ENCODE data around the gene MED19.

DNA sequence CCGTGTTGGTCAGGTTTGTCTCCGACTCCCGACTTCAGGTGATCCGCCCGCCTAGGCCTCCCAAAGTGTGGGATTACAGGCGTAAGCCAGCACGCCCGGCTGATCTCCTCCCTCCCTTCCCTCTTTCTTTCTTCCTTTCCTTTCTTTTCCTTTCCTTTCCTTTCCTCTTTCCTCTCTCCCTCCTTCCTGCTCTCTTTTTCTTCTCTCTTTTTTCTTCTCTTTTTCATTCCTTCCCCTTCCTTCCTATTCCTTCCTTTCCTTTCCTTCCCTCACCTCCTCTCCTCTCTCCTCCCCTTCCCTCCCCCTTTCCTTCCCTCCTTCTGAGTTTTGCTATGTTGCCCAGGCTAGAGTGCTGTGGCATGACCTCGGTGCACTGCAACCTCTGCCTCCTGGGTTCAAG lies 48.0 kb downstream of the MED19 start:
- no peak for TF ChIP-seq EP300 (IDR thresholded peaks at IDR 0.05)
- TF ChIP-seq, protein P1, sequence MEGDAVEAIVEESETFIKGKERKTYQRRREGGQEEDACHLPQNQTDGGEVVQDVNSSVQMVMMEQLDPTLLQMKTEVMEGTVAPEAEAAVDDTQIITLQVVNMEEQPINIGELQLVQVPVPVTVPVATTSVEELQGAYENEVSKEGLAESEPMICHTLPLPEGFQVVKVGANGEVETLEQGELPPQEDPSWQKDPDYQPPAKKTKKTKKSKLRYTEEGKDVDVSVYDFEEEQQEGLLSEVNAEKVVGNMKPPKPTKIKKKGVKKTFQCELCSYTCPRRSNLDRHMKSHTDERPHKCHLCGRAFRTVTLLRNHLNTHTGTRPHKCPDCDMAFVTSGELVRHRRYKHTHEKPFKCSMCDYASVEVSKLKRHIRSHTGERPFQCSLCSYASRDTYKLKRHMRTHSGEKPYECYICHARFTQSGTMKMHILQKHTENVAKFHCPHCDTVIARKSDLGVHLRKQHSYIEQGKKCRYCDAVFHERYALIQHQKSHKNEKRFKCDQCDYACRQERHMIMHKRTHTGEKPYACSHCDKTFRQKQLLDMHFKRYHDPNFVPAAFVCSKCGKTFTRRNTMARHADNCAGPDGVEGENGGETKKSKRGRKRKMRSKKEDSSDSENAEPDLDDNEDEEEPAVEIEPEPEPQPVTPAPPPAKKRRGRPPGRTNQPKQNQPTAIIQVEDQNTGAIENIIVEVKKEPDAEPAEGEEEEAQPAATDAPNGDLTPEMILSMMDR (IDR thresholded peaks at IDR 0.05) = no peak
- no peak for TF ChIP-seq POLR2AphosphoS5 (IDR thresholded peaks at IDR 0.05)
- no peak for TF ChIP-seq POLR2A (IDR thresholded peaks at IDR 0.05)
